Adrenal gland (tissue), 12 donors: ENCODE data around the gene PROK1. TPM values are rescaled to one million over a fixed set of nuclear protein-coding genes. Genes with fewer than 3 reads are reported as not detected.
"Not testable (repeated sequence)": the region's sequence is repeated elsewhere in the genome, so short reads cannot be mapped to it uniquely, and the experiment has no call there.

ENCODE experiments used
- DNase-seq, 7 donors: peaks; one replicate each; pipeline ENCODE4 v3.0.0-alpha.2; 2019 to 2020
- H3K27ac ChIP-seq, 5 donors: fragments of 200-600 bp; sonication (generic) in 4 of 5; 1 replicate in 3 of 5; 2 replicates in 2 of 5; pipeline versions ENCODE4 v1.5.1 to v1.8.0; 2016 to 2020; ENCODE audit warnings: mild to moderate bottlenecking in 1 of 5
- H3K27me3 ChIP-seq: fragments of 200-600 bp; 2 replicates; pipeline ENCODE4 v1.8.0; 2021
- H3K36me3 ChIP-seq, 2 donors: fragments of 200-600 bp; replicated peaks in 1 of 2; 1 replicate in 1 of 2; 2 replicates in 1 of 2; pipeline versions ENCODE4 v1.5.1 to v1.8.0; 2018 to 2022
- H3K4me1 ChIP-seq, 2 donors: fragments of 200-600 bp; replicated peaks in 1 of 2; 1 replicate in 1 of 2; 2 replicates in 1 of 2; pipeline versions ENCODE4 v1.5.1 to v1.8.0; 2018 to 2021
- H3K4me3 ChIP-seq, 4 donors: fragments of 200-600 bp; sonication (generic) in 3 of 4; one replicate each; pipeline ENCODE4 v1.5.1; 2016 to 2018
- H3K9me3 ChIP-seq, 3 donors: fragments of 200-600 bp; sonication (generic) in 1 of 3; replicated peaks in 1 of 3; 1 replicate in 2 of 3; 2 replicates in 1 of 3; pipeline versions ENCODE4 v1.5.1 to v1.8.0; 2016 to 2021
- POLR2A ChIP-seq, 2 donors: fragments of 450-650 bp; IDR thresholded peaks; one replicate each; pipeline ENCODE4 v1.6.1; 2017; ENCODE audit warnings: antibody characterized with exemption in 2 of 2, mild to moderate bottlenecking in 2 of 2, moderate library complexity in 1 of 2
- WGBS, 4 donors: extraction: QIAGEN DNeasy Blood & Tissue Kit in 2 of 4; methylation state at CpG; one replicate each; pipeline versions ENCODE4 v1.1.5 to v1.1.7; 2013 to 2017; 5-methylcytosine and 5-hydroxymethylcytosine counted together
- intact Hi-C, 2 donors: fragments of 100-400 bp; cut with DNase I; formaldehyde crosslinking; loops; one replicate each; pipeline versions ENCODE4 v1.14.1 to v1.15.0; 2022 to 2023
- polyA plus RNA-seq, 3 donors: library from polyadenylated mRNA; stranded (reverse); fragments of 200-250 nt in 2 of 3; fragments of 350-450 nt in 1 of 3; fragmentation: Illumina TruSeq in 1 of 3; extraction: RNeasy Lipid Tissue Mini Kit (QIAGEN cat#74804) in 1 of 3; gene quantifications; one replicate each; pipeline ENCODE4 v1.2.3, GENCODE V29; 2013 to 2014
- total RNA-seq, 9 donors: library from RNA; depleted of rRNA in 4 of 9; stranded (reverse); fragments of >200 nt in 4 of 9; fragments of 120-200 nt in 1 of 9; fragmentation: NEBNext Ultra II Directional in 1 of 9; extraction: Animal tissue kit (Norgen Biotek cat#: 25700) in 1 of 9; gene quantifications; one replicate each; pipeline versions ENCODE4 v1.1.0 to v1.2.4, GENCODE V29; 2013 to 2023
- TF ChIP-seq, protein P1 (sequence below), 6 experiments: fragments of 450-650 bp in 4 of 6; fragments of 200-600 bp in 2 of 6; sonication (generic) in 1 of 6; IDR thresholded peaks; 1 replicate in 5 of 6; 2 replicates in 1 of 6; pipeline versions ENCODE4 v1.5.1 to v1.8.0; 2016 to 2021; ENCODE audit warnings: antibody characterized with exemption in 6 of 6, mild to moderate bottlenecking in 2 of 6, moderate library complexity in 1 of 6
- donor health status: healthy with polysubstance abuse.
- donor health status: Bipolar disorder and iron deficiency.
- donor health status: DM: yes; HTN: yes; CAD: no.
- donor health status: DM: no; HTN: no; CAD: no.
- donor health status: DM: no; HTN: no; CAD: no.
- donor health status: DM: yes; HTN: yes; CAD: no.

The PROK1 gene
- total and polyA plus RNA-seq, 12 donors, result 0.76 to 12.9 (median 5.0) TPM; not detected in 1

DNA sequence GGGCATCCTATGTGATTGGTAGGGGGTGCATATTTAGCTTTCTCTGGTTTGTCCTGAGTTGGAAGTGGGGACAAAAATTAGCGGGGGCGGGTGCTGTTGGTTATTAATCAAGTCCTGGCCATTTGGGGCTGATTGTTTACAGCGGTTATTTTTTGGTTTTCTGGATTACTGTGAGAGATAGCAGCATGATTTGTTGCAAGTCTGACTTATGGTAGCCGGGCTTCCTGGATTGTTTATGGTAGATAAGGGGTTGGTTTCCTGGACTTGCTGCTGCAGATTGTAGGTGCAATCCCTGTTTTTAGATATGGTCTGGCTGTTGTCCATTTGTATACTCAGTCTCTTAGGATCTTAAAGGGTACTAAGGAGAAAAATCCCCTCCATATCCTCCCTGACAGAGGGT lies 12.1 kb upstream of the PROK1 start:
- H3K27me3 ChIP-seq, result no peaks in the 10 kb centered on the region
- 65 to 77% (median 73%) methylated on average over 4 of the region's 4 CpGs for WGBS, 4 donors
- TF ChIP-seq POLR2A (IDR thresholded peaks at IDR 0.05), result no peak
- TF ChIP-seq, protein P1, sequence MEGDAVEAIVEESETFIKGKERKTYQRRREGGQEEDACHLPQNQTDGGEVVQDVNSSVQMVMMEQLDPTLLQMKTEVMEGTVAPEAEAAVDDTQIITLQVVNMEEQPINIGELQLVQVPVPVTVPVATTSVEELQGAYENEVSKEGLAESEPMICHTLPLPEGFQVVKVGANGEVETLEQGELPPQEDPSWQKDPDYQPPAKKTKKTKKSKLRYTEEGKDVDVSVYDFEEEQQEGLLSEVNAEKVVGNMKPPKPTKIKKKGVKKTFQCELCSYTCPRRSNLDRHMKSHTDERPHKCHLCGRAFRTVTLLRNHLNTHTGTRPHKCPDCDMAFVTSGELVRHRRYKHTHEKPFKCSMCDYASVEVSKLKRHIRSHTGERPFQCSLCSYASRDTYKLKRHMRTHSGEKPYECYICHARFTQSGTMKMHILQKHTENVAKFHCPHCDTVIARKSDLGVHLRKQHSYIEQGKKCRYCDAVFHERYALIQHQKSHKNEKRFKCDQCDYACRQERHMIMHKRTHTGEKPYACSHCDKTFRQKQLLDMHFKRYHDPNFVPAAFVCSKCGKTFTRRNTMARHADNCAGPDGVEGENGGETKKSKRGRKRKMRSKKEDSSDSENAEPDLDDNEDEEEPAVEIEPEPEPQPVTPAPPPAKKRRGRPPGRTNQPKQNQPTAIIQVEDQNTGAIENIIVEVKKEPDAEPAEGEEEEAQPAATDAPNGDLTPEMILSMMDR (IDR thresholded peaks at IDR 0.05), result no peak
- intact Hi-C loops, result no loop called here
- H3K4me1 ChIP-seq, result peaks cover 4 to 9% of the 10 kb centered on the region in 2 donors
- no peak overlapping the region for H3K4me3 ChIP-seq
- H3K27ac ChIP-seq, result no peak overlapping the region
- H3K36me3 ChIP-seq, result no peaks in the 10 kb centered on the region
- no peaks in the 10 kb centered on the region for H3K9me3 ChIP-seq
- no peak for DNase-seq

- DNase-seq, H3K9me3 ChIP-seq, H3K4me1 ChIP-seq, intact Hi-C loops, H3K36me3 ChIP-seq, H3K27me3 ChIP-seq, H3K4me3 ChIP-seq: not testable (repeated sequence)
- WGBS, 4 donors, result 91 to 99% (median 96%) methylated on average over 3 of the region's 3 CpGs
- H3K27ac ChIP-seq, result peak overlapping the region in 1 of 5 donors; percentile 20
Observed at GRCh38 chr1:110439873-110440272, 11.1 kb upstream of the PROK1 start.

- no peaks in the 10 kb centered on the region for H3K27me3 ChIP-seq
- H3K4me1 ChIP-seq, result no peaks in the 10 kb centered on the region
- peak overlapping the region in 1 of 5 donors; percentile 75 for H3K27ac ChIP-seq
- no peaks in the 10 kb centered on the region for H3K36me3 ChIP-seq
- no peaks in the 10 kb centered on the region for H3K9me3 ChIP-seq
- peak; percentile 36 to 84 (median 70) for DNase-seq
- WGBS, 4 donors, result 27 to 52% (median 48%) methylated on average over 1 to 3 of the region's 3 CpGs
- intact Hi-C loops, result no loop called here
- TF ChIP-seq, protein P1 (IDR thresholded peaks at IDR 0.05), result no peak
- TF ChIP-seq POLR2A (IDR thresholded peaks at IDR 0.05), result no peak
- H3K4me3 ChIP-seq, result no peak overlapping the region
Observed at GRCh38 chr1:110440877-110441276, 10.1 kb upstream of the PROK1 start.

- Histone ChIP-seq H3K4me1 (no peaks in the 10 kb centered on the region), H3K9me3 (no peaks in the 10 kb centered on the region), H3K36me3 (no peaks in the 10 kb centered on the region), H3K4me3 (no peak overlapping the region), H3K27ac (no peak overlapping the region), H3K27me3 (no peaks in the 10 kb centered on the region)
- intact Hi-C loops, result no loop called here
- DNase-seq, result no peak
- no peak for TF ChIP-seq POLR2A (IDR thresholded peaks at IDR 0.05)
- TF ChIP-seq, protein P1 (IDR thresholded peaks at IDR 0.05), result no peak
Observed at GRCh38 chr1:110441888-110442287, 9.1 kb upstream of the PROK1 start.

DNA sequence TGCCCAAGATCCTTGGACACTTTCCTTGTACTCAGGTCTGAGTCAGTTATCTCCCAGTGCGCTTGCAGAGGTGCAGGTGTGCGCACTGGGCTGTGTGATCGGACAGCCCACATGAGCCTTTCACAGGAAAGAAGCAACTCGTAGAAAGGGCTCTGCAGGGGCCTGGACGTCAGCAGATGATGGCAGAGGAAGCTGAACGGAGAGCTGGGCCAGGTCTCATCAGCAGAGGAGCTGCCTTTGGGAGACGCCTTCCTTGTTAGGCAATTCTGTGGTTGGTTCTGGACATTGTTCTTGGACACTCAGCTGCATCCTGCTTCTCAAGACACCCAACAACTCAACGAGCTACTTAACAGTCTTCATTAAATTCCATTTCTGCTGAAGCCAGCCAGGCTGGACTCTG lies 7.5 kb upstream of the PROK1 start:
- Histone ChIP-seq H3K27ac (no peak overlapping the region), H3K4me3 (no peak overlapping the region), H3K36me3 (no peaks in the 10 kb centered on the region), H3K9me3 (no peaks in the 10 kb centered on the region), H3K27me3 (no peaks in the 10 kb centered on the region), H3K4me1 (no peaks in the 10 kb centered on the region)
- intact Hi-C loops, result no loop called here
- 73 to 85% (median 79%) methylated on average over 7 to 8 of the region's 8 CpGs for WGBS, 4 donors
- no peak for TF ChIP-seq POLR2A (IDR thresholded peaks at IDR 0.05)
- TF ChIP-seq, protein P1 (IDR thresholded peaks at IDR 0.05), result no peak
- DNase-seq, result no peak
